ENCODE results near the gene SAP25.

DNA sequence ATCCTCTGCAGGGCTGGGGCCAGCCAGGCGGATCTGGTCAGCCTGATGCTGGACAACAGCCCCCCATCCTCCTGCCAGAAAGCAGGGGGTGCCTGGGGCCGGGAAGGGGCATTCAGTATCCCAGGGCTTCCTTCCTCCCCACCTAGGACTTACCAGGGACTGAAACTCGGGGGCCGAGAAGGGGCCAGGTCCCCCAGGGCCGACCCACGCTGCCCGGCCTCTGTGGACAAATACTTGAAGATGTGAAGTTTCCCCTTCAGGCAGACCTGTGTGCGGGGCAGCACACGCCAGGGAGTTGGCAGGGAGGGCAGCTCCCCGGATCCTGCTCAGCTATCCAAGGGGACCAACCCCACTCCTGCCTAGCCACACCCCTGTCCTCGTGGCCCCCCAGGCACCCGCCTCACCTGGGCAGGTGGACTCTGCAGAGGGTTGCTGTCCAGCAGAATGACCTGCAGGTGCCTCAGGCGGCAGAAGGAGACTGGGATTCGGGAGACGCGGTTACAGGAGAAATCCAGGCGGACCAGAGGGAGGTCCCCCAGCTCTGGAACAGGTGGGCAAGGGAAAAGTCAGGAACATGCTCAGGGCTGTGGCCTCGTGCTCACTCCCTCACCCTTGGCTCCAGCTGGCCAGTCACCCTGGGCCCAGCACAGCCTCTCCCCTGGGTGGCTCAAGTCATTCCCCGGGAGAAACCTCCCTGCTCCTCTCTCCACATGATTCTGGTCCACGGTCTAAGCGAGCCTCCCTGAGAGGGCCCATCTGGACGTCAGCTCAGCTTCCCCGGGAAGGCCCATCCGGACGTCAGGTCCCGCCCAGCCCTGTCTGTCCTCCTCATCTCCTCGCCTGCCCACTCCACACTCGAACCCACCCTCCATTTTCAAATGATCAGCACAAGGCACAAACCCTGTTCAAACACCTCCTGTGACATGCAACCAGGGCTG lies 4.8 kb upstream of the SAP25 start:
- TF ChIP-seq CTCF (IDR thresholded peaks at IDR 0.05) (no peak), POLR2A (IDR thresholded peaks at IDR 0.05) (no peak)
